ENCODE data around the gene UGT1A6. TPM values are rescaled to one million over a fixed set of nuclear protein-coding genes. Genes with fewer than 3 reads are reported as not detected.

Gene UGT1A6
- polyA plus RNA-seq, 2 of the 4 experiments (the other 2 are of a cell fraction): 2.5 to 3.5 TPM

GRCh38 chr2:233656443-233656842 is 36.2 kb upstream of the UGT1A6 start:
- Histone ChIP-seq H3K9me3 (peaks cover 12% of the 10 kb centered on the region), H3K4me1 (no peaks in the 10 kb centered on the region), H3K4me3 (no peak overlapping the region), H3K27ac (0 out of 6 replicates have a peak overlapping the region, but pooled peaks of 1 of the 2 experiments have one; percentile 42), H3K4me2 (no peak overlapping the region)
- DNase-seq (ENCODE audit: low read depth in 1 of 2, low spot score in 1 of 2) (no peak), FAIRE-seq (no peak), ATAC-seq (no peak)
- ChIA-PET POLR2A (no interaction called here), CTCF (no interaction called here)
- 94% methylated on average over 10 of the region's 10 CpGs for WGBS (ENCODE audit: missing lambda C conversion rate)
- no peak for TF ChIP-seq ESRRA (IDR thresholded peaks at IDR 0.05; ENCODE audit: borderline replicate concordance, low read length)
- TF ChIP-seq RCOR1 (IDR thresholded peaks at IDR 0.05; ENCODE audit: low read depth, low read length): no peak
- TF ChIP-seq MAFK (IDR thresholded peaks at IDR 0.05; ENCODE audit: partially characterized antibody): no peak
- TF ChIP-seq ATOH8 (CRISPR knock-in tag; IDR thresholded peaks at IDR 0.05; ENCODE audit: low read depth): no peak
- no peak for TF ChIP-seq PBX3 (IDR thresholded peaks at IDR 0.05)
- TF ChIP-seq ELK1 (IDR thresholded peaks at IDR 0.05; ENCODE audit: low read depth, low read length): no peak
- TF ChIP-seq BHLHE40 (IDR thresholded peaks at IDR 0.05; ENCODE audit: low read depth, low read length): no peak
- TF ChIP-seq RFX5 (IDR thresholded peaks at IDR 0.05): no peak
- no peak for TF ChIP-seq SREBF2 (IDR thresholded peaks at IDR 0.05)
- no peak for TF ChIP-seq POLR2AphosphoS2 (conservative IDR thresholded peaks at IDR 0.05; ENCODE audit: low read length)
- no peak for TF ChIP-seq HOXA7 (CRISPR knock-in tag; IDR thresholded peaks at IDR 0.05)
- no peak for TF ChIP-seq ZNF302 (CRISPR knock-in tag; IDR thresholded peaks at IDR 0.05)
- no peak for TF ChIP-seq GATA3 (IDR thresholded peaks at IDR 0.05; ENCODE audit: borderline replicate concordance)
- TF ChIP-seq MAZ (IDR thresholded peaks at IDR 0.05; ENCODE audit: borderline replicate concordance, low read depth, low read length): no peak
- no peak for TF ChIP-seq CEBPB (IDR thresholded peaks at IDR 0.05)

GRCh38 chr2:233658610-233659009 is 34.1 kb upstream of the UGT1A6 start:
- Histone ChIP-seq H3K4me2 (no peak overlapping the region), H3K9me3 (peaks cover 20% of the 10 kb centered on the region), H3K4me1 (no peaks in the 10 kb centered on the region), H3K4me3 (no peak overlapping the region), H3K27ac (no peak overlapping the region)
- ChIA-PET POLR2A (no interaction called here), CTCF (interaction anchor here (0.7 kb wide), 1 partner anchor 168 kb away, joined by 3 read pairs; no protein-coding TSS in a partner anchor)
- ATAC-seq (no peak), FAIRE-seq (no peak), DNase-seq (ENCODE audit: low read depth in 1 of 2, low spot score in 1 of 2) (no peak)
- no peak for TF ChIP-seq EHMT2 (IDR thresholded peaks at IDR 0.05; ENCODE audit: low read depth)
- TF ChIP-seq CEBPB (IDR thresholded peaks at IDR 0.05): no peak
- TF ChIP-seq HDAC2 (IDR thresholded peaks at IDR 0.05): no peak
- no peak for TF ChIP-seq HEYL (CRISPR knock-in tag; IDR thresholded peaks at IDR 0.05)
- no peak for TF ChIP-seq PHF8 (IDR thresholded peaks at IDR 0.05; ENCODE audit: borderline replicate concordance, low read depth)
- no peak for TF ChIP-seq REST (IDR thresholded peaks at IDR 0.05)
- TF ChIP-seq MAX (IDR thresholded peaks at IDR 0.05): no peak
- no peak for TF ChIP-seq KDM1A (IDR thresholded peaks at IDR 0.05; ENCODE audit: low read depth)

All from A549 (cell line).